K562 (cell line): ENCODE results near the gene CCN5. TPM values are rescaled to one million over a fixed set of nuclear protein-coding genes. Genes with fewer than 3 reads are reported as not detected.

Source experiments
- ATAC-seq: fragments of 200-7000 bp; cut with Tn5 transposase; 3 replicates; pipeline ENCODE4 v1.9.1; 2020; ENCODE audit warnings: moderate library complexity
- BruUV-seq: library from RNA; stranded (reverse); fragments of 400-500 nt; replicated peaks from 2 replicates; lab custom pipeline; 2021; lab: Mats Ljungman, UMichigan
- CTCF ChIA-PET: fragments of 300-600 bp; formaldehyde crosslinking; extraction: SDS; loops from one replicate; lab custom pipeline; 2021; ENCODE audit warnings: low intra/inter-chr PET ratio; lab: Yijun Ruan, JAX
- POLR2A ChIA-PET: fragments of 300-600, 350-650 bp; sonication (Branson Sonifier 250); formaldehyde crosslinking; extraction: SDS; loops from one replicate; lab custom pipeline; 2021; ENCODE audit warnings: antibody characterized with exemption, inconsistent platforms; lab: Yijun Ruan, JAX
- DNase-seq, 4 experiments: peaks; one replicate each; pipeline versions ENCODE4 v3.0.0 to v3.0.0-alpha.2; 2011 to 2018; ENCODE audit warnings: low spot score in 3 of 4, mixed read lengths in 3 of 4; ENCODE audit errors: extremely low read depth in 1 of 4
- FAIRE-seq: peaks from 2 replicates; lab custom pipeline; 2011; peaks lifted over from hg19 to GRCh38; lab: Jason Lieb, UNC
- H2AFZ ChIP-seq: 2 replicates; pipeline ENCODE4 v1.6.0; 2011; ENCODE audit warnings: low read depth, low read length, control low read depth, inconsistent platforms
- H3K27ac ChIP-seq: fragments of 200-600 bp; 3 replicates; pipeline ENCODE4 v1.8.0; 2011; ENCODE audit warnings: low read depth, mild to moderate bottlenecking, control low read depth, inconsistent platforms, low read length, moderate library complexity, mixed read lengths; ENCODE audit errors: extremely low read depth
- H3K27me3 ChIP-seq, 2 experiments: fragments of 300-600 bp in 1 of 2; 2 replicates in 1 of 2; 3 replicates in 1 of 2; pipeline versions ENCODE4 v1.6.0 to v1.8.0; 2011; ENCODE audit warnings: inconsistent platforms in 2 of 2, low read length in 2 of 2, mild to moderate bottlenecking in 1 of 2, mixed read lengths in 1 of 2, moderate library complexity in 1 of 2; ENCODE audit not compliant: control insufficient read depth in 2 of 2, insufficient read depth in 2 of 2
- H3K36me3 ChIP-seq: fragments of 300-600 bp; 3 replicates; pipeline ENCODE4 v1.8.0; 2011; ENCODE audit warnings: mild to moderate bottlenecking, low read length, inconsistent platforms; ENCODE audit not compliant: control insufficient read depth, insufficient read depth
- H3K4me1 ChIP-seq, 2 experiments: fragments of 200-600 bp in 1 of 2; replicated peaks in 1 of 2; 2 replicates in 1 of 2; 3 replicates in 1 of 2; pipeline versions ENCODE4 v1.5.1 to v1.8.0; 2011; ENCODE audit warnings: inconsistent platforms in 2 of 2, low read length in 2 of 2, mild to moderate bottlenecking in 1 of 2, mixed read lengths in 1 of 2, moderate library complexity in 1 of 2; ENCODE audit not compliant: control insufficient read depth in 2 of 2, insufficient read depth in 2 of 2
- H3K4me2 ChIP-seq: 2 replicates; pipeline ENCODE4 v1.6.1; 2011; ENCODE audit warnings: low read length, control low read depth, inconsistent platforms, mixed read lengths; ENCODE audit not compliant: insufficient read depth
- H3K4me3 ChIP-seq: fragments of 200-600 bp; sonication (generic), shearing (Covaris generic); 2 replicates; pipeline ENCODE4 v1.5.1; 2016; ENCODE audit warnings: control low read depth, inconsistent platforms
- H3K79me2 ChIP-seq: fragments of 200-600 bp; 3 replicates; pipeline ENCODE4 v1.8.0; 2011; ENCODE audit warnings: low read length, inconsistent platforms; ENCODE audit not compliant: control insufficient read depth, insufficient read depth
- H3K9ac ChIP-seq, 2 experiments: 2 replicates each; pipeline versions ENCODE4 v1.6.0 to v1.6.1; 2011; ENCODE audit warnings: low read depth in 2 of 2, low read length in 2 of 2, control low read depth in 1 of 2, inconsistent platforms in 1 of 2, mild to moderate bottlenecking in 1 of 2, mixed read lengths in 1 of 2; ENCODE audit not compliant: insufficient read depth in 1 of 2
- H3K9me1 ChIP-seq: one replicate; pipeline ENCODE4 v1.6.0; 2011; ENCODE audit warnings: inconsistent platforms, mild to moderate bottlenecking, low read length, moderate library complexity; ENCODE audit not compliant: control insufficient read depth, insufficient read depth
- H3K9me3 ChIP-seq: replicated peaks from 2 replicates; pipeline ENCODE4 v1.5.1; 2011; ENCODE audit warnings: low read depth, low read length, inconsistent platforms; ENCODE audit not compliant: control insufficient read depth, insufficient read depth
- H4K20me1 ChIP-seq: replicated peaks from 2 replicates; pipeline ENCODE4 v1.6.1; 2011; ENCODE audit warnings: low read length, inconsistent platforms, mixed read lengths; ENCODE audit not compliant: control insufficient read depth, insufficient read depth
- CBFB ChIP-seq: sonication (generic); formaldehyde crosslinking; IDR thresholded peaks from 2 replicates; pipeline ENCODE4 v1.4.0; 2020; ENCODE audit warnings: mild to moderate bottlenecking, missing genetic modification reagents
- CEBPG ChIP-seq, 3 experiments: fragments of 200-800 bp in 1 of 3; sonication (Bioruptor generic) in 1 of 3; sonication (generic) in 1 of 3; formaldehyde crosslinking in 1 of 3; IDR thresholded peaks in 2 of 3; conservative IDR thresholded peaks in 1 of 3; 2 replicates each; pipeline versions ENCODE4 v1.6.1 to v1.8.0; 2016 to 2022; ENCODE audit warnings: missing compliant biosample characterization in 2 of 3, missing genetic modification characterization in 2 of 3, mild to moderate bottlenecking in 1 of 3, missing genetic modification reagents in 1 of 3
- HDAC2 ChIP-seq: fragments of 450-650 bp; IDR thresholded peaks from 2 replicates; pipeline ENCODE4 v1.6.1; 2016; ENCODE audit warnings: mild to moderate bottlenecking
- HIVEP1 ChIP-seq: fragments of 250-450 bp; sonication (Bioruptor Pico); IDR thresholded peaks from 2 replicates; pipeline ENCODE4 v1.4.0; 2020; ENCODE audit warnings: mild to moderate bottlenecking
- MIER1 ChIP-seq: fragments of 450-650 bp; IDR thresholded peaks from 2 replicates; pipeline ENCODE4 v1.6.1; 2016; ENCODE audit warnings: antibody characterized with exemption, mild to moderate bottlenecking, low read depth
- MTA2 ChIP-seq: fragments of 450-650 bp; IDR thresholded peaks from 2 replicates; pipeline ENCODE4 v1.6.1; 2016; ENCODE audit warnings: low read depth
- NBN ChIP-seq: fragments of 450-650 bp; IDR thresholded peaks from 2 replicates; pipeline ENCODE4 v1.6.1; 2016; ENCODE audit warnings: low read depth, mild to moderate bottlenecking
- RBM25 ChIP-seq: fragments of 200-400 bp; formaldehyde crosslinking; IDR thresholded peaks from 2 replicates; pipeline ENCODE4 v1.6.1; 2018; ENCODE audit warnings: low read length, low read depth, moderate library complexity; ENCODE audit not compliant: severe bottlenecking
- SNIP1 ChIP-seq: fragments of 450-650 bp; IDR thresholded peaks from 2 replicates; pipeline ENCODE4 v1.7.1; 2017; ENCODE audit warnings: low read depth, mild to moderate bottlenecking
- SREBF2 ChIP-seq: sonication (generic); formaldehyde crosslinking; IDR thresholded peaks from 2 replicates; pipeline ENCODE4 v1.4.0; 2020; ENCODE audit warnings: mild to moderate bottlenecking, missing genetic modification reagents
- TCF7L2 ChIP-seq: fragments of 150-350 bp; IDR thresholded peaks from 2 replicates; pipeline ENCODE4 v1.6.1; 2016; ENCODE audit warnings: low read depth, mild to moderate bottlenecking, low read length, moderate library complexity
- ZFX ChIP-seq: sonication (generic); formaldehyde crosslinking; IDR thresholded peaks from 2 replicates; pipeline ENCODE4 v1.8.0; 2022; ENCODE audit warnings: mild to moderate bottlenecking, missing genetic modification reagents, moderate library complexity
- ZNF146 ChIP-seq: IDR thresholded peaks from one replicate; pipeline ENCODE4 v1.6.1; 2018; ENCODE audit warnings: missing compliant biosample characterization; ENCODE audit not compliant: unreplicated experiment
- WGBS: fragments of 100-300 bp; shearing (Covaris generic); methylation state at CpG from one replicate; pipeline ENCODE4 v1.1.6; 2016; ENCODE audit warnings: low coverage, mixed read lengths; ENCODE audit not compliant: insufficient coverage; ENCODE audit errors: missing lambda C conversion rate; 5-methylcytosine and 5-hydroxymethylcytosine counted together
- in situ Hi-C: fragments of 300-500 bp; cut with MboI; formaldehyde crosslinking; loops from 4 replicates; pipeline ENCODE4 v1.15.0; 2018; ENCODE audit warnings: inconsistent platforms, mixed read lengths
- intact Hi-C: fragments of 100-400 bp; cut with micrococcal nuclease; formaldehyde crosslinking; loops from 2 replicates; pipeline ENCODE4 v1.14.2; 2022
- polyA plus RNA-seq, 8 experiments: library from polyadenylated mRNA; depleted of rRNA in 4 of 8; stranded (reverse) in 5 of 8; unstranded in 3 of 8; fragments of >200 nt; fragmentation: Nextera tagmentation in 2 of 8; fragmentation: Illumina TruSeq in 1 of 8; extraction: Ambion mirVana in 2 of 8; extraction: Trizol in 1 of 8; gene quantifications; 2 replicates each; pipeline versions ENCODE4 v1.2.1 to v1.2.3, GENCODE V29; 2011 to 2014; ENCODE audit warnings: inconsistent platforms in 1 of 8, missing spikeins in 1 of 8
- total RNA-seq, 7 experiments: library from RNA; depleted of rRNA in 6 of 7; stranded (reverse); fragments of >200 nt in 6 of 7; fragmentation: Illumina TruSeq in 2 of 7; extraction: Trizol in 2 of 7; gene quantifications; 2 replicates each; pipeline versions ENCODE4 v1.2.1 to v1.2.3, GENCODE V29; 2011 to 2021; ENCODE audit warnings: low replicate concordance in 1 of 7
- TF ChIP-seq, protein P1 (sequence below): sonication (generic); formaldehyde crosslinking; IDR thresholded peaks from 2 replicates; pipeline ENCODE4 v1.8.1; 2023; ENCODE audit warnings: mild to moderate bottlenecking, missing genetic modification reagents
- TF ChIP-seq, protein P2 (sequence below): fragments of 150-350 bp; conservative IDR thresholded peaks from 2 replicates; pipeline ENCODE4 v1.6.1; 2014; ENCODE audit warnings: low read length

The CCN5 gene
- total and polyA plus RNA-seq, 9 of the 15 experiments (the other 6 are each of a cell fraction or from before 2014, with no cell fraction given), result not detected

DNA sequence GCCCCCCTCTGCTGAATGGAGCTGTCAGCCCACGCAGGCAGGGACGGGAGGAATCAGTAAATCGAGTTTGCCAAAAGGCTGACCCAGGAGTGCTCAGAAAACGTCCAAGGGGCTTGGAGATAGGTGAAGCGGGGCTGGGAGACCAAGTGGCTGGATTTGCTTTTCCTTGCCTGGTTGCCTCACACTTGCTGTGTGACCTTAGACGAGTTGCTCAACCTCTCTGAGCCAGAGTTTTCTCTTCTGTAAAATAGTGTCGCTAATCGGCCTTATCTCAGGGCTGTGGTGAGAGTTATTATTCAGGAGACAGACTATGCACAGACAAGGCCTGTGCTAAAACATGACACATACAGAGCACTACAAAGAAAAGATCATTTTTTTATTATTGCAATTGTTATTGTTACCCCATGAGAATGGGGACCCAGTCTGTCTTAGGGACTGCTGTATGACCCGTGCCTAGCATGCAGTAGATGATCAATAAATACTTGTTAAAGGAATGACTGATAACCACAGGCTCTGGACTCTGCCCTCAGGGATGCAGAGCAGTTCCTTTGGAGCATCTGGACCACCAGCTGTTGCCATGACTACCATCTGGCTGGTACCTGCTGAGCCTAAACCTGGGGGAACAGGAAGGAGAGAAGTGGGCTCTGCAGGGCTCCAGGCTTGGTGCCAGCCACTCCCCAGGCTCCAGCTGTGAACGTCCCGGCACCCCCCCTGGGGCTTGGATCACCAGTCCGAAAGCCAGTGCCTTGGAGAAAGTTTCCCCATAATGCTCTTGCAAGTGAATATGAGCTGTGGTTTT lies 31.4 kb downstream of the CCN5 start:
- H3K4me1 ChIP-seq, result peaks cover 3 to 22% of the 10 kb centered on the region in 2 experiments; a peak in 3 of 5 replicates
- no peaks in the 10 kb centered on the region for H3K36me3 ChIP-seq
- CTCF ChIA-PET, result interaction anchor here (2.7 kb wide), 1 partner anchor 120 kb away, joined by 19 read pairs; no protein-coding TSS in a partner anchor
- no peaks in the 10 kb centered on the region for H3K9me1 ChIP-seq
- BruUV-seq, result TSS peak; percentile 54
- H3K27ac ChIP-seq, result no peak overlapping the region
- H3K27me3 ChIP-seq, result peaks cover 5 to 41% of the 10 kb centered on the region in 2 experiments; a peak in 4 of 5 replicates
- no peak for FAIRE-seq
- peak overlapping the region; percentile 41 for H3K4me3 ChIP-seq
- no peaks in the 10 kb centered on the region for H4K20me1 ChIP-seq
- in situ Hi-C loops (loop anchor here (10.0 kb wide), 1 partner anchor 118 kb away; no protein-coding TSS in a partner anchor), intact Hi-C loops (loop anchor here (1.0 kb wide), 1 partner anchor 121 kb away; no protein-coding TSS in a partner anchor)
- H3K4me2 ChIP-seq, result peak overlapping the region; percentile 77
- ATAC-seq, result no peak
- H3K9ac ChIP-seq, result peak overlapping the region; percentile 16 to 76; a peak in 3 of 4 replicates
- H3K9me3 ChIP-seq, result no peaks in the 10 kb centered on the region
- POLR2A ChIA-PET, result interaction anchor here (0.6 to 1.3 kb wide), 4 partner anchors 14 to 67 kb away, joined by 3 read pairs; no protein-coding TSS in a partner anchor
- 11% methylated on average over 12 of the region's 12 CpGs for WGBS
- peak overlapping the region; percentile 80 for H2AFZ ChIP-seq
- DNase-seq, result peak in 1 of 4 experiments; percentile 30
- no peaks in the 10 kb centered on the region for H3K79me2 ChIP-seq
- TF ChIP-seq SREBF2, result no peak
- TF ChIP-seq ZNF146 (CRISPR knock-in tag), result no peak
- TF ChIP-seq, protein P1, sequence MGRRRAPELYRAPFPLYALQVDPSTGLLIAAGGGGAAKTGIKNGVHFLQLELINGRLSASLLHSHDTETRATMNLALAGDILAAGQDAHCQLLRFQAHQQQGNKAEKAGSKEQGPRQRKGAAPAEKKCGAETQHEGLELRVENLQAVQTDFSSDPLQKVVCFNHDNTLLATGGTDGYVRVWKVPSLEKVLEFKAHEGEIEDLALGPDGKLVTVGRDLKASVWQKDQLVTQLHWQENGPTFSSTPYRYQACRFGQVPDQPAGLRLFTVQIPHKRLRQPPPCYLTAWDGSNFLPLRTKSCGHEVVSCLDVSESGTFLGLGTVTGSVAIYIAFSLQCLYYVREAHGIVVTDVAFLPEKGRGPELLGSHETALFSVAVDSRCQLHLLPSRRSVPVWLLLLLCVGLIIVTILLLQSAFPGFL, result no peak
- 0 out of 2 replicates have a peak, but pooled peaks have one; percentile 37 for TF ChIP-seq CEBPG (CRISPR knock-in tag; IDR thresholded peaks at IDR 0.05)
- peak in 1 of 2 experiments; percentile 69; a peak in 3 of 4 replicates for TF ChIP-seq CEBPG (tag; conservative IDR thresholded peaks at IDR 0.05 in 1 of 2, IDR thresholded peaks at IDR 0.05 in 1 of 2)
- peak; percentile 99 for TF ChIP-seq RBM25
- TF ChIP-seq TCF7L2, result no peak
- TF ChIP-seq, protein P2, sequence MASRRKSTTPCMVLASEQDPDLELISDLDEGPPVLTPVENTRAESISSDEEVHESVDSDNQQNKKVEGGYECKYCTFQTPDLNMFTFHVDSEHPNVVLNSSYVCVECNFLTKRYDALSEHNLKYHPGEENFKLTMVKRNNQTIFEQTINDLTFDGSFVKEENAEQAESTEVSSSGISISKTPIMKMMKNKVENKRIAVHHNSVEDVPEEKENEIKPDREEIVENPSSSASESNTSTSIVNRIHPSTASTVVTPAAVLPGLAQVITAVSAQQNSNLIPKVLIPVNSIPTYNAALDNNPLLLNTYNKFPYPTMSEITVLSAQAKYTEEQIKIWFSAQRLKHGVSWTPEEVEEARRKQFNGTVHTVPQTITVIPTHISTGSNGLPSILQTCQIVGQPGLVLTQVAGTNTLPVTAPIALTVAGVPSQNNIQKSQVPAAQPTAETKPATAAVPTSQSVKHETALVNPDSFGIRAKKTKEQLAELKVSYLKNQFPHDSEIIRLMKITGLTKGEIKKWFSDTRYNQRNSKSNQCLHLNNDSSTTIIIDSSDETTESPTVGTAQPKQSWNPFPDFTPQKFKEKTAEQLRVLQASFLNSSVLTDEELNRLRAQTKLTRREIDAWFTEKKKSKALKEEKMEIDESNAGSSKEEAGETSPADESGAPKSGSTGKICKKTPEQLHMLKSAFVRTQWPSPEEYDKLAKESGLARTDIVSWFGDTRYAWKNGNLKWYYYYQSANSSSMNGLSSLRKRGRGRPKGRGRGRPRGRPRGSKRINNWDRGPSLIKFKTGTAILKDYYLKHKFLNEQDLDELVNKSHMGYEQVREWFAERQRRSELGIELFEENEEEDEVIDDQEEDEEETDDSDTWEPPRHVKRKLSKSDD, result no peak
- peak; percentile 73; the same call in 1 of the 2 replicates for TF ChIP-seq CBFB (CRISPR knock-in tag)
- no peak for TF ChIP-seq ZFX (CRISPR knock-in tag)
- TF ChIP-seq HDAC2, result peak; percentile 91
- TF ChIP-seq MIER1, result no peak
- TF ChIP-seq SNIP1, result no peak
- TF ChIP-seq HIVEP1 (CRISPR knock-in tag), result no peak
- TF ChIP-seq MTA2, result no peak
- no peak for TF ChIP-seq NBN
